Astrocyte (in vitro differentiated cells and primary cell): ENCODE measurements around the gene MYO1C.

Experiments
- EZH2 ChIP-seq: IDR thresholded peaks from 2 replicates; pipeline ENCODE4 v1.6.1; 2012; ENCODE audit warnings: mild to moderate bottlenecking, low read length, inconsistent platforms; ENCODE audit not compliant: insufficient read depth
- TF ChIP-seq, protein P1 (sequence below): IDR thresholded peaks from 2 replicates; pipeline ENCODE4 v1.5.1; 2011; ENCODE audit warnings: low read depth, mild to moderate bottlenecking, inconsistent platforms, low read length, moderate library complexity; ENCODE audit not compliant: insufficient read depth

- TF ChIP-seq, protein P1, sequence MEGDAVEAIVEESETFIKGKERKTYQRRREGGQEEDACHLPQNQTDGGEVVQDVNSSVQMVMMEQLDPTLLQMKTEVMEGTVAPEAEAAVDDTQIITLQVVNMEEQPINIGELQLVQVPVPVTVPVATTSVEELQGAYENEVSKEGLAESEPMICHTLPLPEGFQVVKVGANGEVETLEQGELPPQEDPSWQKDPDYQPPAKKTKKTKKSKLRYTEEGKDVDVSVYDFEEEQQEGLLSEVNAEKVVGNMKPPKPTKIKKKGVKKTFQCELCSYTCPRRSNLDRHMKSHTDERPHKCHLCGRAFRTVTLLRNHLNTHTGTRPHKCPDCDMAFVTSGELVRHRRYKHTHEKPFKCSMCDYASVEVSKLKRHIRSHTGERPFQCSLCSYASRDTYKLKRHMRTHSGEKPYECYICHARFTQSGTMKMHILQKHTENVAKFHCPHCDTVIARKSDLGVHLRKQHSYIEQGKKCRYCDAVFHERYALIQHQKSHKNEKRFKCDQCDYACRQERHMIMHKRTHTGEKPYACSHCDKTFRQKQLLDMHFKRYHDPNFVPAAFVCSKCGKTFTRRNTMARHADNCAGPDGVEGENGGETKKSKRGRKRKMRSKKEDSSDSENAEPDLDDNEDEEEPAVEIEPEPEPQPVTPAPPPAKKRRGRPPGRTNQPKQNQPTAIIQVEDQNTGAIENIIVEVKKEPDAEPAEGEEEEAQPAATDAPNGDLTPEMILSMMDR = no peak
- TF ChIP-seq EZH2 = no peak
Measured at GRCh38 chr17:1486802-1487695, 5.4 kb downstream of the MYO1C start.
